Common myeloid progenitor, CD34-positive (primary cell): ENCODE data around the gene CPB1.

Source experiments
- CTCF ChIA-PET: fragments of 350-600 bp; sonication (Branson Sonifier 250); formaldehyde crosslinking; loops from one replicate; lab custom pipeline; 2021; ENCODE audit warnings: antibody characterized with exemption; lab: Charles Lee
- POLR2A ChIA-PET: fragments of 350-600 bp; sonication (Branson Sonifier 250); formaldehyde crosslinking; loops from one replicate; lab custom pipeline; 2021; ENCODE audit warnings: antibody characterized with exemption; lab: Charles Lee
- DNase-seq, 3 donors: peaks; one replicate each; pipeline versions ENCODE4 v3.0.0 to v3.0.0-alpha.2; 2013
- H3K27ac ChIP-seq, 2 experiments: 1 replicate in 1 of 2; 2 replicates in 1 of 2; pipeline ENCODE4 v1.7.0; 2013; ENCODE audit warnings: inconsistent platforms in 2 of 2, low read length in 2 of 2, mild to moderate bottlenecking in 2 of 2, low read depth in 1 of 2, moderate library complexity in 1 of 2; ENCODE audit not compliant: severe bottlenecking in 2 of 2, insufficient read depth in 1 of 2, poor library complexity in 1 of 2
- H3K27me3 ChIP-seq, 5 experiments: replicated peaks in 2 of 5; 1 replicate in 3 of 5; 2 replicates in 2 of 5; pipeline versions ENCODE4 v1.6.1 to v1.7.0; 2013; ENCODE audit warnings: low read length in 4 of 5, mild to moderate bottlenecking in 2 of 5, moderate library complexity in 2 of 5, inconsistent platforms in 1 of 5; ENCODE audit not compliant: insufficient read depth in 5 of 5, control insufficient read depth in 4 of 5
- H3K36me3 ChIP-seq, 4 experiments: 1 replicate in 2 of 4; 2 replicates in 2 of 4; pipeline versions ENCODE4 v1.6.1 to v1.7.0; 2013; ENCODE audit warnings: low read length in 3 of 4, control low read depth in 1 of 4, mild to moderate bottlenecking in 1 of 4; ENCODE audit not compliant: control insufficient read depth in 4 of 4, insufficient read depth in 4 of 4
- H3K4me1 ChIP-seq, 4 experiments: 1 replicate in 3 of 4; 2 replicates in 1 of 4; pipeline versions ENCODE4 v1.6.1 to v1.7.1; 2013; ENCODE audit warnings: low read length in 3 of 4, mild to moderate bottlenecking in 3 of 4, control low read depth in 1 of 4, inconsistent platforms in 1 of 4, moderate library complexity in 1 of 4; ENCODE audit not compliant: control insufficient read depth in 4 of 4, insufficient read depth in 4 of 4; ENCODE audit errors: control extremely low read depth in 1 of 4
- H3K4me3 ChIP-seq, 7 experiments: 1 replicate in 4 of 7; 2 replicates in 3 of 7; pipeline versions ENCODE4 v1.5.1 to v1.7.0; 2013; ENCODE audit warnings: mild to moderate bottlenecking in 7 of 7, low read length in 6 of 7, moderate library complexity in 6 of 7, inconsistent platforms in 2 of 7, low read depth in 2 of 7, control low read depth in 1 of 7; ENCODE audit not compliant: insufficient read depth in 4 of 7, control insufficient read depth in 1 of 7; ENCODE audit errors: extremely low read depth in 1 of 7
- H3K9me3 ChIP-seq, 5 experiments: 1 replicate in 4 of 5; 2 replicates in 1 of 5; pipeline versions ENCODE4 v1.6.1 to v1.7.1; 2013; ENCODE audit warnings: low read length in 4 of 5, mild to moderate bottlenecking in 2 of 5, inconsistent platforms in 1 of 5, low read depth in 1 of 5, moderate library complexity in 1 of 5; ENCODE audit not compliant: control insufficient read depth in 4 of 5, insufficient read depth in 2 of 5; ENCODE audit errors: control extremely low read depth in 1 of 5
- WGBS: methylation state at CpG from one replicate; pipeline ENCODE4 v1.1.5; 2013; ENCODE audit not compliant: insufficient coverage; 5-methylcytosine and 5-hydroxymethylcytosine counted together

The CPB1 gene

DNA sequence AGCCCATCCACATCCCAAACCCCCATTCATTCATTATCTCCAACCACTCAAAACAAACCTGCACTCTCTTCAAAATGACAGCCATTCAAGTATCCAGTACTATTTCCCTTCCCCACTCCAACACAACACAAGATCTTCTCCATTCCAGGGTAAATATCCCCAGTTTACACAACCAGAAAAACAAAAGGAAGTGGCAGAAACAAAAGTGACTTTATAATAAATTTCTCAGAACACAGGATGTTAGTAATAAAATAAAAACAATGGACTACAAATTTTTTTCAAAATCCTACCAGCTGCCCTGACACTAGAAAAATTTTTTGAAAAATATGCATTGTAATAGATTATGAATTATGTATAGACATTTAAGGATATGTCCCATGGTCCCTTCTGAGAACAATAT is 51.6 kb downstream of the CPB1 start:
- H3K4me1 ChIP-seq, result peaks cover 0 to 10% (median 2%) of the 10 kb centered on the region in 4 experiments
- H3K9me3 ChIP-seq, result no peaks in the 10 kb centered on the region
- H3K27ac ChIP-seq, result no peak overlapping the region
- no peaks in the 10 kb centered on the region for H3K27me3 ChIP-seq
- H3K4me3 ChIP-seq, result no peak overlapping the region
- no peak for DNase-seq
- POLR2A ChIA-PET, result no interaction called here
- CTCF ChIA-PET, result interaction anchor here (1.1 to 7.8 kb wide), 3 partner anchors 15 to 152 kb away, joined by 3 to 93 read pairs (median 6); partner anchors contain the start of gene CPA3
- peaks cover 0 to 7% (median 0%) of the 10 kb centered on the region in 4 experiments for H3K36me3 ChIP-seq

DNA sequence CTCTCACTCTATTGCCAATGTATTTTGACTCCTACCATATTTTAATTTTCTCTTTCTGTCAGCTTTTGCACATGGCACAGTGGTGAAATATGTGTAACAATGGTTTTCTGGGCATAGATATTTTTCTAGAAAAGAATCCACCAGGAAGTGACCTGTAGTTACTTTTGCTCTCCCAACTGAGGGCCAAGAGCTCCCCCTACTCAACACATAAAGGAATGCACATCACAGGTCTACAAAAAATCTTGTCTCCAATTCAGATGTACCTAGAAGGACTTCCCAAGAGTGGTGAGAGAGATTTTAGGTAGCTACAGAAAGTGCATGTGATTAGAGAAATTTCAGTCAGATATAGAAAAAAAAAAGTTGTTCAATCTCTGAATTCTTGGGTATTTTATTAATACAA is 53.1 kb downstream of the CPB1 start:
- CTCF ChIA-PET, result interaction anchor here (0.9 to 7.8 kb wide), 4 partner anchors 11 to 63 kb away, joined by 4 to 93 read pairs (median 4); partner anchors contain the start of gene CPA3
- Histone ChIP-seq H3K9me3 (no peaks in the 10 kb centered on the region), H3K4me1 (peaks cover 0 to 10% (median 2%) of the 10 kb centered on the region in 4 experiments), H3K27ac (no peak overlapping the region), H3K4me3 (no peak overlapping the region), H3K27me3 (no peaks in the 10 kb centered on the region), H3K36me3 (peaks cover 0 to 7% (median 0%) of the 10 kb centered on the region in 4 experiments)
- peak; percentile 54 to 70 (median 64) for DNase-seq
- POLR2A ChIA-PET, result no interaction called here

DNA sequence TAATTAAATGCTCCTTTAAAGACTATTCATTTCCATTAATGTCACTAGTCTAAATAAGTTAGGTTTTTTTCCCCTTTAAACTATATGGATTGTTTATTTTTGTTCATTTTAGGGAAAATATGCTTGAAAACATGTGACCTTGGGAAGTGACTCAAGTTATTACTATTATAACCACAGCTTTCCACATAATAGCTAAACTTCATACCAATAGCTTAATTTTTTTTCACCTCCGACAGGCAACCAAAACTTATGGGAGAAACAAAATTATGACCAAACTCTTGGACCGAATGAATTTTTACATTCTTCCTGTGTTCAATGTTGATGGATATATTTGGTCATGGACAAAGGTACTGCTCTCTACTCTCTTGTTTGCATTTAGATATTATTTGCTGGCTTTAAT is 53.7 kb downstream of the CPB1 start:
- Histone ChIP-seq H3K27me3 (no peaks in the 10 kb centered on the region), H3K4me3 (no peak overlapping the region), H3K27ac (no peak overlapping the region), H3K9me3 (no peaks in the 10 kb centered on the region), H3K36me3 (peaks cover 0 to 7% (median 0%) of the 10 kb centered on the region in 4 experiments), H3K4me1 (peaks cover 0 to 10% (median 2%) of the 10 kb centered on the region in 4 experiments)
- no peak for DNase-seq
- no CpG with 5 or more reads among the region's 2 CpGs for WGBS
- CTCF ChIA-PET, result interaction anchor here (0.7 to 7.8 kb wide), 5 partner anchors 11 to 147 kb away, joined by 3 to 93 read pairs (median 4); partner anchors contain the start of gene CPA3
- POLR2A ChIA-PET, result no interaction called here

DNA sequence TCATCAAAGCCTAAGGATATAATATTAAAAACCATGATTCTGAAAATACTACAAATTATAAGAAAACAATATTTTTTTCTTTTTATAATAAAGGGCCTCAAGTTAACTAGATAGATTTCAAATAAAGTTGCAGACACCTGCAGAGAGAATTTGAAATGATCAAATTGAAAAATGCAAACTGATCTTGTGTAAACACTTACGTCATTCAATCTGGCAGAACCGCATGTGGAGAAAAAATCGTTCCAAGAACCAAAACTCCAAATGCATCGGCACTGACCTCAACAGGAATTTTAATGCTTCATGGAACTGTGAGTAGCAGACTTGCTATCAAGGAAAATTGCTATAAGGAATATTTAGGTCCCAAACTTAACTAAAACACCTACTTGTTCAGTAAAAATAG is 54.7 kb downstream of the CPB1 start:
- H3K4me3 ChIP-seq, result no peak overlapping the region
- no peak for DNase-seq
- peaks cover 0 to 10% (median 2%) of the 10 kb centered on the region in 4 experiments for H3K4me1 ChIP-seq
- no peak overlapping the region for H3K27ac ChIP-seq
- no peaks in the 10 kb centered on the region for H3K27me3 ChIP-seq
- CTCF ChIA-PET, result interaction anchor here (7.8 kb wide), 1 partner anchor 18 kb away, joined by 93 read pairs; the partner anchor contains the start of gene CPA3
- no CpG with 5 or more reads among the region's 4 CpGs for WGBS
- H3K36me3 ChIP-seq, result peaks cover 0 to 10% (median 1%) of the 10 kb centered on the region in 4 experiments
- POLR2A ChIA-PET, result no interaction called here
- H3K9me3 ChIP-seq, result no peaks in the 10 kb centered on the region

DNA sequence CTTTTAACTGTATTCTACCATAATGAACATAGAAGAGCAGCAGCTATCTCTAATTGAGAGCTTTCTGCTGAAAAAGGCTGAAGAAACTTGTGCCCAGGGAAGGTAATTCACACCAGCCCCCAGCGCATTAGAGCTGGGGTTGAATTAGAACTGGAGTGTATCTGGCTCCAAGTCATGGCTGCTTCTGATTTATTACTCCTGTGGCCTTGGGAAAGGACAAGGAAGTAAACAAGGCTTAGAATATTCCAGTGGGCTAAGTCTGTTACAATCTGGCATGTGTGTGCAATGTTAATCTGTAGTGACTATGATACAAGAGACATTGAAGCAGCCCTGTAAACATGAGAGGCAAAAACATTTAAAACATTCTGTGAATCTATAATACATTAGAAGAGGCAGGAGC is 55.6 kb downstream of the CPB1 start:
- no peak overlapping the region for H3K4me3 ChIP-seq
- WGBS, result 83% methylated on average over 1 of the region's 1 CpG
- H3K9me3 ChIP-seq, result peaks cover 0 to 1% (median 0%) of the 10 kb centered on the region in 5 experiments
- DNase-seq, result no peak
- peaks cover 0 to 10% (median 1%) of the 10 kb centered on the region in 4 experiments for H3K36me3 ChIP-seq
- H3K27ac ChIP-seq, result no peak overlapping the region
- POLR2A ChIA-PET, result no interaction called here
- peaks cover 0 to 8% (median under 1%) of the 10 kb centered on the region in 4 experiments for H3K4me1 ChIP-seq
- H3K27me3 ChIP-seq, result no peaks in the 10 kb centered on the region
- CTCF ChIA-PET, result interaction anchor here (0.6 to 7.8 kb wide), 5 partner anchors 10 to 156 kb away, joined by 3 to 93 read pairs (median 5); partner anchors contain the start of gene CPA3

DNA sequence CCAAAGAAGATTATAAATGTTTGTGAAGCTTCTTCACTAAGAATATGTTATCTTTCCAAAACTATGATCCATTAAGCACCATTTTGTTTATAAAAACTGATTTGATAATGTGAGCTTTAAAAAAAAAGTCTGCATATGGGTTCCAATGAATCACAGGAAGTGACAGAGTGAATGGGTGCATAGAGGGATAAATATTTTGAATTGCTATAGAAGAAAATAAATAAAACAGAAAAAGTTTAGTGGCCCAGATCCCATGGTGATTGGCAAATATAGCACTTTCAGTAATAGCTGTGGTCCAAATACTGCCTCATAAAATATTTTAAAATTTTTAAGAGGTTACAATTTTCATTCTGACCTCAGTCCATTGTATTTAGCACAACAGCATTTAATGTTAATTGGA is 56.6 kb downstream of the CPB1 start:
- POLR2A ChIA-PET, result no interaction called here
- no peak overlapping the region for H3K27ac ChIP-seq

DNA sequence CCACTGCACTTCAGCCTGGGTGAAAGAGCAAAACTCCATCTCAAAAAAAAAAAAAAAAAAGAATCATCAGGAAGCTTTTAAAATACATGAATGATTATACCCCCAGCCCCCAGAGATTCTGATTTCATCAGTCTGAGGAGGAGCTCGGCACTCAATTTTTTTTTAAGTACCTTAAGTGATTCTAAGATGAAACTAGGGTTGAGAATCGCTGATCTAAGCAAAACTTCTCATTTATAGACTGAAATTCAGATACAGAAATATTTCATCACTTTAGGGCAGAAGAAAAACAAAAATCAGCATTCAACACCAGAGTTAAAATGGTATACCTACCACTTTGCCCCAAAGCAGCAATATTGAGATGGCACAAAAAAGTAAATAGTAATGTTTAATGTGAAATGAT is 62.2 kb downstream of the CPB1 start:
- H3K4me1 ChIP-seq, result no peaks in the 10 kb centered on the region
- H3K4me3 ChIP-seq, result no peak overlapping the region
- WGBS, result no CpG with 5 or more reads among the region's 2 CpGs
- peaks cover 0 to 6% (median 4%) of the 10 kb centered on the region in 4 experiments for H3K36me3 ChIP-seq
- no peaks in the 10 kb centered on the region for H3K27me3 ChIP-seq
- H3K9me3 ChIP-seq, result peaks cover 0 to 8% (median 0%) of the 10 kb centered on the region in 5 experiments
- no peak for DNase-seq
- POLR2A ChIA-PET, result no interaction called here
- CTCF ChIA-PET, result no interaction called here
- H3K27ac ChIP-seq, result no peak overlapping the region

More for the DNA sequence above, 56.6 kb downstream of the CPB1 start:
- Histone ChIP-seq H3K9me3 (peaks cover 0 to 1% (median 0%) of the 10 kb centered on the region in 5 experiments), H3K36me3 (peaks cover 0 to 13% (median 1%) of the 10 kb centered on the region in 4 experiments), H3K4me1 (peaks cover 0 to under 1% (median 0%) of the 10 kb centered on the region in 4 experiments), H3K27me3 (no peaks in the 10 kb centered on the region), H3K4me3 (no peak overlapping the region)
- CTCF ChIA-PET, result interaction anchor here (7.8 kb wide), 1 partner anchor 20 kb away, joined by 93 read pairs; the partner anchor contains the start of gene CPA3
- no peak for DNase-seq
